ENCODE measurements around the gene KRT33A.

Gene KRT33A

GRCh38 chr17:41340934-41341861 is 9.4 kb downstream of the KRT33A start:
- Histone ChIP-seq H3K4me2 (ENCODE audit: low read depth, low read length, poor library complexity, severe bottlenecking) (no peak overlapping the region), H3F3A (ENCODE audit: insufficient read depth) (no peaks in the 10 kb centered on the region), H3K9me2 (replicated peaks; ENCODE audit: insufficient read depth, low read length) (no peaks in the 10 kb centered on the region), H2AFZ (ENCODE audit: low read depth, low read length, severe bottlenecking) (no peak overlapping the region), H3K27ac (ENCODE audit: low read depth, low read length) (no peak overlapping the region), H3K79me2 (ENCODE audit: insufficient read depth, low read length) (no peaks in the 10 kb centered on the region), H3K9me3 (ENCODE audit: insufficient read depth, low read length) (no peaks in the 10 kb centered on the region), H3K36me3 (ENCODE audit: low read length) (no peaks in the 10 kb centered on the region), H4K20me1 (ENCODE audit: low read depth, low read length) (no peaks in the 10 kb centered on the region), H3K27me3 (ENCODE audit: low read length) (no peaks in the 10 kb centered on the region), H3K9ac (ENCODE audit: low read length) (no peak overlapping the region), H3K4me3 (ENCODE audit: insufficient read depth, low read length, poor library complexity, severe bottlenecking) (no peak overlapping the region)
- TF ChIP-seq EZH2phosphoT487 (conservative IDR thresholded peaks at IDR 0.05; ENCODE audit: low read length): no peak
- TF ChIP-seq, protein P1, sequence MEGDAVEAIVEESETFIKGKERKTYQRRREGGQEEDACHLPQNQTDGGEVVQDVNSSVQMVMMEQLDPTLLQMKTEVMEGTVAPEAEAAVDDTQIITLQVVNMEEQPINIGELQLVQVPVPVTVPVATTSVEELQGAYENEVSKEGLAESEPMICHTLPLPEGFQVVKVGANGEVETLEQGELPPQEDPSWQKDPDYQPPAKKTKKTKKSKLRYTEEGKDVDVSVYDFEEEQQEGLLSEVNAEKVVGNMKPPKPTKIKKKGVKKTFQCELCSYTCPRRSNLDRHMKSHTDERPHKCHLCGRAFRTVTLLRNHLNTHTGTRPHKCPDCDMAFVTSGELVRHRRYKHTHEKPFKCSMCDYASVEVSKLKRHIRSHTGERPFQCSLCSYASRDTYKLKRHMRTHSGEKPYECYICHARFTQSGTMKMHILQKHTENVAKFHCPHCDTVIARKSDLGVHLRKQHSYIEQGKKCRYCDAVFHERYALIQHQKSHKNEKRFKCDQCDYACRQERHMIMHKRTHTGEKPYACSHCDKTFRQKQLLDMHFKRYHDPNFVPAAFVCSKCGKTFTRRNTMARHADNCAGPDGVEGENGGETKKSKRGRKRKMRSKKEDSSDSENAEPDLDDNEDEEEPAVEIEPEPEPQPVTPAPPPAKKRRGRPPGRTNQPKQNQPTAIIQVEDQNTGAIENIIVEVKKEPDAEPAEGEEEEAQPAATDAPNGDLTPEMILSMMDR (IDR thresholded peaks at IDR 0.05; ENCODE audit: insufficient read depth, low read length, poor library complexity, severe bottlenecking): no peak

DNA sequence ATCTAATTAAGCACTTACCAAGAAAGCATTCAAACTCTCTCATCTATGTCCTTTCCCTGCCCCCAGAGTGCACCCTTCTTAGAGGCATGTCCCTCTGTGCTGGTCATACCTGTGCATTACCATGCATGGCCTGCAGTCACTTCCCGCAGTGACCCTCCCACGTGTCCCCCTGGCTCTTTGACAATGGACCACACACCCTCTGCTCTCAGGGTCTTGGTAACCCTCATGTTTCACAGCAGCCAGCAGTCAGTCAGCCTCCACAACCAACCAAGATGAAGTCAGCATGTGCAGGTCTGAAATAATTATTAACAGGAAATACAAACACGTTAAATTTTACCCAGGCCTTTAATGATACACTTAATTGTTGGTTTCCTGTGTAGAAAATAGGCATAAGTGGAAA is 10.1 kb downstream of the KRT33A start:
- Histone ChIP-seq H3K9me3 (ENCODE audit: insufficient read depth, low read length) (no peaks in the 10 kb centered on the region), H3K27me3 (ENCODE audit: low read length) (no peaks in the 10 kb centered on the region), H3K36me3 (ENCODE audit: low read length) (no peaks in the 10 kb centered on the region), H3K4me3 (ENCODE audit: insufficient read depth, low read length, poor library complexity, severe bottlenecking) (no peak overlapping the region), H3K79me2 (ENCODE audit: insufficient read depth, low read length) (no peaks in the 10 kb centered on the region), H3F3A (ENCODE audit: insufficient read depth) (no peaks in the 10 kb centered on the region), H2AFZ (ENCODE audit: low read depth, low read length, severe bottlenecking) (no peak overlapping the region), H3K9me2 (replicated peaks; ENCODE audit: insufficient read depth, low read length) (no peaks in the 10 kb centered on the region), H3K27ac (ENCODE audit: low read depth, low read length) (no peak overlapping the region), H4K20me1 (ENCODE audit: low read depth, low read length) (no peaks in the 10 kb centered on the region), H3K4me2 (ENCODE audit: low read depth, low read length, poor library complexity, severe bottlenecking) (no peak overlapping the region), H3K9ac (ENCODE audit: low read length) (no peak overlapping the region)
- no peak for TF ChIP-seq EZH2phosphoT487 (conservative IDR thresholded peaks at IDR 0.05; ENCODE audit: low read length)
- TF ChIP-seq, protein P1 (IDR thresholded peaks at IDR 0.05; ENCODE audit: insufficient read depth, low read length, poor library complexity, severe bottlenecking): no peak

- Histone ChIP-seq H3K27me3 (ENCODE audit: low read length) (no peaks in the 10 kb centered on the region), H3K9me3 (ENCODE audit: insufficient read depth, low read length) (no peaks in the 10 kb centered on the region), H3K4me3 (ENCODE audit: insufficient read depth, low read length, poor library complexity, severe bottlenecking) (no peak overlapping the region), H3F3A (ENCODE audit: insufficient read depth) (no peaks in the 10 kb centered on the region), H3K9ac (ENCODE audit: low read length) (no peak overlapping the region), H4K20me1 (ENCODE audit: low read depth, low read length) (no peaks in the 10 kb centered on the region), H3K9me2 (replicated peaks; ENCODE audit: insufficient read depth, low read length) (no peaks in the 10 kb centered on the region), H3K36me3 (ENCODE audit: low read length) (no peaks in the 10 kb centered on the region), H3K27ac (ENCODE audit: low read depth, low read length) (no peak overlapping the region), H3K4me2 (ENCODE audit: low read depth, low read length, poor library complexity, severe bottlenecking) (no peak overlapping the region), H2AFZ (ENCODE audit: low read depth, low read length, severe bottlenecking) (no peak overlapping the region), H3K79me2 (ENCODE audit: insufficient read depth, low read length) (no peaks in the 10 kb centered on the region)
- TF ChIP-seq EZH2phosphoT487 (conservative IDR thresholded peaks at IDR 0.05; ENCODE audit: low read length): no peak
- TF ChIP-seq, protein P1 (IDR thresholded peaks at IDR 0.05; ENCODE audit: insufficient read depth, low read length, poor library complexity, severe bottlenecking): no peak
Observed at GRCh38 chr17:41339571-41340172, 11.0 kb downstream of the KRT33A start.
